GM12878 (cell line): ENCODE measurements around the gene FLAD1.

Source experiments
- CTCF ChIP-seq, 3 experiments: IDR thresholded peaks in 2 of 3; conservative IDR thresholded peaks in 1 of 3; 2 replicates each; pipeline ENCODE4 v1.5.1; 2011; ENCODE audit warnings: low read depth in 3 of 3, low read length in 3 of 3, mild to moderate bottlenecking in 3 of 3, control low read depth in 2 of 3, moderate library complexity in 2 of 3, inconsistent platforms in 1 of 3, mixed read lengths in 1 of 3; ENCODE audit not compliant: control insufficient read depth in 2 of 3, insufficient read depth in 1 of 3; ENCODE audit errors: extremely low read depth in 1 of 3
- E2F8 ChIP-seq: fragments of 450-650 bp; IDR thresholded peaks from 2 replicates; pipeline ENCODE4 v1.6.1; 2018; ENCODE audit warnings: mild to moderate bottlenecking, low read depth, moderate library complexity; ENCODE audit not compliant: partially characterized antibody
- EED ChIP-seq: sonication (generic); IDR thresholded peaks from 2 replicates; pipeline ENCODE4 v1.6.1; 2016; ENCODE audit warnings: antibody characterized with exemption, low read depth
- FOXM1 ChIP-seq: IDR thresholded peaks from 2 replicates; pipeline ENCODE4 v1.6.1; 2012; ENCODE audit warnings: low read depth, mild to moderate bottlenecking, inconsistent platforms, low read length, moderate library complexity
- MAX ChIP-seq: IDR thresholded peaks from 2 replicates; pipeline ENCODE4 v1.6.1; 2012; ENCODE audit warnings: low read depth, low read length, improper control_type of control experiment
- POLR2A ChIP-seq: IDR thresholded peaks from 2 replicates; pipeline ENCODE4 v1.6.1; 2011; ENCODE audit warnings: low read depth, mild to moderate bottlenecking, low read length
- POLR2AphosphoS5 ChIP-seq: IDR thresholded peaks from 2 replicates; pipeline ENCODE4 v1.6.1; 2011; ENCODE audit warnings: mild to moderate bottlenecking, low read length, inconsistent platforms
- SMAD1 ChIP-seq: fragments of 450-650 bp; IDR thresholded peaks from 2 replicates; pipeline ENCODE4 v1.6.1; 2018; ENCODE audit warnings: mild to moderate bottlenecking, low read depth; ENCODE audit not compliant: partially characterized antibody
- TAF1 ChIP-seq: IDR thresholded peaks from 2 replicates; pipeline ENCODE4 v1.6.1; 2011; ENCODE audit warnings: mild to moderate bottlenecking, low read depth, low read length, borderline replicate concordance
- WRNIP1 ChIP-seq: IDR thresholded peaks from 2 replicates; pipeline ENCODE4 v1.6.1; 2011; ENCODE audit warnings: low read depth, low read length, improper control_type of control experiment, borderline replicate concordance
- ZBTB11 ChIP-seq: fragments of 450-650 bp; formaldehyde crosslinking; IDR thresholded peaks from 2 replicates; pipeline ENCODE4 v1.5.0; 2022; ENCODE audit warnings: mild to moderate bottlenecking, missing genetic modification characterization

GRCh38 chr1:155005076-155006011 is 22.2 kb downstream of the FLAD1 start:
- TF ChIP-seq POLR2A, result no peak
- no peak for TF ChIP-seq E2F8
- no peak for TF ChIP-seq MAX
- no peak for TF ChIP-seq EED
- TF ChIP-seq WRNIP1, result no peak
- TF ChIP-seq ZBTB11 (CRISPR knock-in tag), result no peak
- TF ChIP-seq FOXM1, result no peak
- no peak for TF ChIP-seq CTCF (IDR thresholded peaks at IDR 0.05 in 2 of 3, conservative IDR thresholded peaks at IDR 0.05 in 1 of 3; ENCODE audit: control insufficient read depth in 2 of 3, extremely low read depth in 1 of 3, insufficient read depth in 1 of 3, low read depth in 3 of 3, low read length in 3 of 3)
- TF ChIP-seq POLR2AphosphoS5, result no peak
- TF ChIP-seq TAF1, result no peak
- TF ChIP-seq SMAD1, result no peak
